HCT116 (cell line): ENCODE results near the gene NHSL1. TPM values are rescaled to one million over a fixed set of nuclear protein-coding genes. Genes with fewer than 3 reads are reported as not detected.

Experiments used
- ATAC-seq: fragments of 200-7000 bp; cut with Tn5 transposase; 2 replicates; pipeline ENCODE4 v1.9.1; 2020; ENCODE audit warnings: mild to moderate bottlenecking, moderate library complexity
- BruUV-seq: library from RNA; stranded (reverse); fragments of 400-500 nt; replicated peaks from 2 replicates; lab custom pipeline; 2021; lab: Mats Ljungman, UMichigan
- CTCF ChIA-PET: fragments of 300-600 bp; sonication (Branson Sonifier 250); formaldehyde crosslinking; loops from one replicate; lab custom pipeline; 2021; ENCODE audit warnings: antibody characterized with exemption; lab: Charles Lee
- POLR2A ChIA-PET: fragments of 300-600, 350-600 bp; sonication (Branson Sonifier 250); formaldehyde crosslinking; loops from one replicate; lab custom pipeline; 2021; ENCODE audit warnings: antibody characterized with exemption; lab: Charles Lee
- RAD21 ChIA-PET, 2 experiments: fragments of 300-600 bp; sonication (Branson Sonifier 250); formaldehyde crosslinking; loops; one replicate each; lab custom pipeline; 2023; ENCODE audit warnings: low total read pairs in 2 of 2; ENCODE audit not compliant: uncharacterized antibody in 2 of 2, unreplicated experiment in 2 of 2, low non-redundant PET in 1 of 2; lab: Charles Lee
- DNase-seq: peaks from one replicate; pipeline ENCODE4 v3.0.0-alpha.2; 2010; ENCODE audit warnings: low read depth, low spot score
- H2AFZ ChIP-seq: fragments of 200-600 bp; shearing (Covaris generic), sonication (generic); 2 replicates; pipeline ENCODE4 v1.6.1; 2017; ENCODE audit warnings: low read depth, mixed run types, mixed read lengths, antibody characterized with exemption, low read length; ENCODE audit not compliant: poor library complexity, severe bottlenecking
- H3K27ac ChIP-seq: 2 replicates; pipeline ENCODE4 v1.5.1; 2012; ENCODE audit warnings: low read depth, low read length
- H3K27me3 ChIP-seq: fragments of 200-600 bp; sonication (generic); 2 replicates; pipeline ENCODE4 v1.6.1; 2016; ENCODE audit warnings: mixed run types, low read length, mixed read lengths; ENCODE audit not compliant: insufficient read depth
- H3K36me3 ChIP-seq, 2 experiments: fragments of 200-500 bp in 1 of 2; fragments of 200-600 bp in 1 of 2; sonication (Bioruptor generic) in 1 of 2; sonication (generic) in 1 of 2; 2 replicates each; pipeline versions ENCODE4 v1.5.1 to v1.6.1; 2014 to 2016; ENCODE audit warnings: low read length in 2 of 2, inconsistent platforms in 1 of 2, mixed read lengths in 1 of 2, mixed run types in 1 of 2; ENCODE audit not compliant: insufficient read depth in 2 of 2, control insufficient read depth in 1 of 2
- H3K4me1 ChIP-seq, 2 experiments: fragments of 200-600 bp in 1 of 2; sonication (generic) in 1 of 2; 2 replicates each; pipeline versions ENCODE4 v1.5.1 to v1.6.1; 2012 to 2017; ENCODE audit warnings: low read length in 2 of 2, inconsistent platforms in 1 of 2, mild to moderate bottlenecking in 1 of 2, mixed read lengths in 1 of 2, mixed run types in 1 of 2, moderate library complexity in 1 of 2; ENCODE audit not compliant: insufficient read depth in 2 of 2, control insufficient read depth in 1 of 2
- H3K4me2 ChIP-seq: fragments of 200-600 bp; sonication (generic); 2 replicates; pipeline ENCODE4 v1.6.1; 2017; ENCODE audit warnings: mixed run types, low read length, mixed read lengths
- H3K4me3 ChIP-seq, 2 experiments: fragments of 200-600 bp in 1 of 2; sonication (generic) in 1 of 2; replicated peaks in 1 of 2; 2 replicates each; pipeline ENCODE4 v1.5.1; 2011 to 2016; ENCODE audit warnings: low read length in 2 of 2, control low read depth in 1 of 2, low read depth in 1 of 2, mild to moderate bottlenecking in 1 of 2, mixed read lengths in 1 of 2, mixed run types in 1 of 2
- H3K79me2 ChIP-seq: fragments of 200-600 bp; sonication (generic); 2 replicates; pipeline ENCODE4 v1.6.1; 2017; ENCODE audit warnings: mild to moderate bottlenecking, mixed run types, low read length, moderate library complexity, mixed read lengths; ENCODE audit not compliant: insufficient read depth
- H3K9ac ChIP-seq: fragments of 200-600 bp; sonication (generic); 2 replicates; pipeline ENCODE4 v1.6.1; 2016; ENCODE audit warnings: low read length, mixed read lengths
- H3K9me2 ChIP-seq: fragments of 200-600 bp; sonication (generic), shearing (Covaris generic); 2 replicates; pipeline ENCODE4 v1.6.1; 2017; ENCODE audit warnings: mixed run types, mild to moderate bottlenecking, moderate library complexity; ENCODE audit not compliant: insufficient read depth
- H3K9me3 ChIP-seq, 2 experiments: fragments of 200-500 bp in 1 of 2; fragments of 200-600 bp in 1 of 2; sonication (Bioruptor generic) in 1 of 2; sonication (generic) in 1 of 2; 2 replicates each; pipeline ENCODE4 v1.6.1; 2014 to 2017; ENCODE audit warnings: low read length in 2 of 2, mixed read lengths in 2 of 2, inconsistent platforms in 1 of 2, low read depth in 1 of 2, mild to moderate bottlenecking in 1 of 2, mixed run types in 1 of 2, moderate library complexity in 1 of 2; ENCODE audit not compliant: control insufficient read depth in 1 of 2, insufficient read depth in 1 of 2
- H4K20me1 ChIP-seq: fragments of 200-600 bp; sonication (generic), shearing (Covaris generic); 2 replicates; pipeline ENCODE4 v1.6.1; 2017; ENCODE audit warnings: mixed run types, mild to moderate bottlenecking, moderate library complexity; ENCODE audit not compliant: insufficient read depth
- CBX3 ChIP-seq: IDR thresholded peaks from 2 replicates; pipeline ENCODE4 v1.6.1; 2012; ENCODE audit warnings: low read depth
- FOSL1 ChIP-seq: IDR thresholded peaks from 2 replicates; pipeline ENCODE4 v1.6.1; 2012; ENCODE audit warnings: low read depth
- POLR2A ChIP-seq: IDR thresholded peaks from 2 replicates; pipeline ENCODE4 v1.7.0; 2011; ENCODE audit warnings: borderline replicate concordance; ENCODE audit not compliant: insufficient read depth, insufficient read length; ENCODE audit errors: extremely low read depth
- POLR2AphosphoS5 ChIP-seq: IDR thresholded peaks from 2 replicates; pipeline ENCODE4 v1.6.1; 2011; ENCODE audit warnings: mild to moderate bottlenecking, low read depth, low read length, moderate library complexity
- RAD21 ChIP-seq: IDR thresholded peaks from 2 replicates; pipeline ENCODE4 v1.6.1; 2012; ENCODE audit warnings: low read depth, mild to moderate bottlenecking
- SP1 ChIP-seq: IDR thresholded peaks from 2 replicates; pipeline ENCODE4 v1.6.1; 2012; ENCODE audit warnings: low read depth
- YY1 ChIP-seq: IDR thresholded peaks from 2 replicates; pipeline ENCODE4 v1.6.1; 2011; ENCODE audit warnings: low read length, low read depth, moderate library complexity, mild to moderate bottlenecking; ENCODE audit not compliant: insufficient replicate concordance; ENCODE audit errors: extremely low read depth
- ZFX ChIP-seq: fragments of 450-650 bp; IDR thresholded peaks from 2 replicates; pipeline ENCODE4 v1.6.1; 2017
- intact Hi-C: fragments of 100-400 bp; cut with micrococcal nuclease; formaldehyde crosslinking; loops from 2 replicates; pipeline ENCODE4 v1.10.0; 2022
- total RNA-seq: library from RNA; stranded (reverse); gene quantifications from one replicate; pipeline ENCODE4 v1.2.1, GENCODE V29; 2021; ENCODE audit not compliant: unreplicated experiment
- TF ChIP-seq, protein P1 (sequence below), 3 experiments: fragments of 200-600 bp in 1 of 3; sonication (generic) in 1 of 3; IDR thresholded peaks in 2 of 3; conservative IDR thresholded peaks in 1 of 3; 2 replicates each; pipeline ENCODE4 v1.5.1; 2012 to 2017; ENCODE audit warnings: low read depth in 2 of 3, low read length in 2 of 3, antibody characterized with exemption in 1 of 3, borderline replicate concordance in 1 of 3, control low read depth in 1 of 3, mild to moderate bottlenecking in 1 of 3, mixed read lengths in 1 of 3, mixed run types in 1 of 3, moderate library complexity in 1 of 3; ENCODE audit not compliant: insufficient read depth in 1 of 3

The NHSL1 gene
- total RNA-seq, 1 experiment from 2014 or later = 15.4 TPM

DNA sequence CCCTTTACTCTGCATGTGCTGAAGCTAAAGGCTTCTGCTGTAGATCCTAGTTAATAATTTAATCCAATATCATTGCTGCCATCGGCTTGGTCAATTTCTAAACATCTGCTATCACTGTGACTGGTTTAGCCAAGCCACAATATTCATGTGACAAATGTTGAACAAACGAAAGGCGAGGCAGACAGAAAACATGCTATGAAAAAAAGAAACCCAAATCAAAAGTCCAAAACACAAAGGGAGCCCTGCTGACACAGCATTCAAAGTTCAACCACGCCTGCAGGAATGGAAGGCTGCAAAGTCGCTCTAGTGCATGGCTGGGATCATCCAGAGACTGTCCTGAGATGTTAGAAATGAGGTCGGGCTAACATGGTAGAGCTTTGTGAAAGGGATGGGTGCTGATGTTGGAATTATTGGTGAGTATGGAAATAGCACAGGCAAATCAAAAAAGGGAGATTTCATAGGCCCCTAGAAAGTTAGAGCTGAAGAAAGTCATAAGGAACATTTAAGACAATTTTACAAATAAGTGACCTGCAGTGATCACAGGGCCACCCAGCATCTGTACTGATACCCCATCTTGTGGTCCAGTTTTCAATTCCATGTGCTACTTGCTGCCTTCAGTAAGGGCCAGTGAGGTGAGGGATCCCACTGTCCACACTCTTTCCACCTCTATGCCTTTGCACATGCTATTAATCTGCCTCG lies 8.8 kb upstream of the NHSL1 start:
- Histone ChIP-seq H3K36me3 (no peaks in the 10 kb centered on the region), H4K20me1 (no peaks in the 10 kb centered on the region), H3K4me3 (no peak overlapping the region), H3K4me2 (no peak overlapping the region), H3K9ac (no peak overlapping the region), H3K27me3 (no peaks in the 10 kb centered on the region), H3K9me2 (no peaks in the 10 kb centered on the region), H3K9me3 (no peaks in the 10 kb centered on the region), H3K27ac (no peak overlapping the region), H2AFZ (no peak overlapping the region), H3K79me2 (no peaks in the 10 kb centered on the region), H3K4me1 (peaks cover 5 to 11% of the 10 kb centered on the region in 2 experiments; a peak in 2 of 4 replicates)
- ChIA-PET RAD21 (no interaction called here), CTCF (interaction anchor here (0.9 to 1.6 kb wide), 5 partner anchors 9 to 78 kb away, joined by 4 to 14 read pairs (median 5); partner anchors contain the start of gene NHSL1), POLR2A (no interaction called here)
- ATAC-seq (no peak), DNase-seq (no peak)
- no TSS peak for BruUV-seq
- intact Hi-C loops = loop anchor here (5.0 kb wide), 1 partner anchor 391 kb away; no protein-coding TSS in a partner anchor
- TF ChIP-seq YY1 (no peak), POLR2A (no peak), SP1 (no peak), RAD21 (no peak), POLR2AphosphoS5 (no peak), CBX3 (no peak), FOSL1 (no peak), ZFX (no peak)
- TF ChIP-seq, protein P1, sequence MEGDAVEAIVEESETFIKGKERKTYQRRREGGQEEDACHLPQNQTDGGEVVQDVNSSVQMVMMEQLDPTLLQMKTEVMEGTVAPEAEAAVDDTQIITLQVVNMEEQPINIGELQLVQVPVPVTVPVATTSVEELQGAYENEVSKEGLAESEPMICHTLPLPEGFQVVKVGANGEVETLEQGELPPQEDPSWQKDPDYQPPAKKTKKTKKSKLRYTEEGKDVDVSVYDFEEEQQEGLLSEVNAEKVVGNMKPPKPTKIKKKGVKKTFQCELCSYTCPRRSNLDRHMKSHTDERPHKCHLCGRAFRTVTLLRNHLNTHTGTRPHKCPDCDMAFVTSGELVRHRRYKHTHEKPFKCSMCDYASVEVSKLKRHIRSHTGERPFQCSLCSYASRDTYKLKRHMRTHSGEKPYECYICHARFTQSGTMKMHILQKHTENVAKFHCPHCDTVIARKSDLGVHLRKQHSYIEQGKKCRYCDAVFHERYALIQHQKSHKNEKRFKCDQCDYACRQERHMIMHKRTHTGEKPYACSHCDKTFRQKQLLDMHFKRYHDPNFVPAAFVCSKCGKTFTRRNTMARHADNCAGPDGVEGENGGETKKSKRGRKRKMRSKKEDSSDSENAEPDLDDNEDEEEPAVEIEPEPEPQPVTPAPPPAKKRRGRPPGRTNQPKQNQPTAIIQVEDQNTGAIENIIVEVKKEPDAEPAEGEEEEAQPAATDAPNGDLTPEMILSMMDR (IDR thresholded peaks at IDR 0.05 in 2 of 3, conservative IDR thresholded peaks at IDR 0.05 in 1 of 3; ENCODE audit: borderline replicate concordance in 1 of 3, insufficient read depth in 1 of 3, low read depth in 2 of 3, low read length in 2 of 3) = no peak
